Mucosa of stomach (tissue), 1 donor: Measurements from ENCODE around the gene TRIM29.
"Not testable (repeated sequence)": the region's sequence is repeated elsewhere in the genome, so short reads cannot be mapped to it uniquely, and the experiment has no call there.

Source experiments
- H3K27me3 ChIP-seq: one replicate; pipeline ENCODE4 v1.7.0; 2013; ENCODE audit warnings: mild to moderate bottlenecking, low read length; ENCODE audit not compliant: control insufficient read depth, insufficient read depth
- H3K36me3 ChIP-seq: one replicate; pipeline ENCODE4 v1.7.0; 2013; ENCODE audit warnings: low read length; ENCODE audit not compliant: control insufficient read depth, insufficient read depth
- H3K4me1 ChIP-seq: one replicate; pipeline ENCODE4 v1.7.0; 2013; ENCODE audit warnings: mild to moderate bottlenecking, low read length; ENCODE audit not compliant: control insufficient read depth, insufficient read depth
- H3K4me3 ChIP-seq: one replicate; pipeline ENCODE4 v1.7.0; 2013; ENCODE audit warnings: low read length
- H3K9ac ChIP-seq: one replicate; pipeline ENCODE4 v1.7.0; 2013; ENCODE audit warnings: mild to moderate bottlenecking, low read length, moderate library complexity
- H3K9me3 ChIP-seq: one replicate; pipeline ENCODE4 v1.7.0; 2013; ENCODE audit warnings: mild to moderate bottlenecking, low read length, moderate library complexity; ENCODE audit not compliant: control insufficient read depth
- donor health status: Pancreatic carcinoma.

Gene TRIM29

GRCh38 chr11:120143472-120143871, 5.6 kb upstream of the TRIM29 start:
- H3K36me3 ChIP-seq, H3K9me3 ChIP-seq, H3K9ac ChIP-seq, H3K4me1 ChIP-seq, H3K4me3 ChIP-seq: not testable (repeated sequence)
- H3K27me3 ChIP-seq: peaks cover 35% of the 10 kb centered on the region

- H3K27me3 ChIP-seq: peaks cover 29% of the 10 kb centered on the region
- no peaks in the 10 kb centered on the region for H3K36me3 ChIP-seq
- H3K4me3 ChIP-seq: no peak overlapping the region
- H3K9ac ChIP-seq: no peak overlapping the region
- H3K9me3 ChIP-seq: no peaks in the 10 kb centered on the region
- H3K4me1 ChIP-seq: peaks cover 10% of the 10 kb centered on the region
These were observed 4.7 kb upstream of the TRIM29 start for GRCh38 chr11:120142441-120143100.

DNA sequence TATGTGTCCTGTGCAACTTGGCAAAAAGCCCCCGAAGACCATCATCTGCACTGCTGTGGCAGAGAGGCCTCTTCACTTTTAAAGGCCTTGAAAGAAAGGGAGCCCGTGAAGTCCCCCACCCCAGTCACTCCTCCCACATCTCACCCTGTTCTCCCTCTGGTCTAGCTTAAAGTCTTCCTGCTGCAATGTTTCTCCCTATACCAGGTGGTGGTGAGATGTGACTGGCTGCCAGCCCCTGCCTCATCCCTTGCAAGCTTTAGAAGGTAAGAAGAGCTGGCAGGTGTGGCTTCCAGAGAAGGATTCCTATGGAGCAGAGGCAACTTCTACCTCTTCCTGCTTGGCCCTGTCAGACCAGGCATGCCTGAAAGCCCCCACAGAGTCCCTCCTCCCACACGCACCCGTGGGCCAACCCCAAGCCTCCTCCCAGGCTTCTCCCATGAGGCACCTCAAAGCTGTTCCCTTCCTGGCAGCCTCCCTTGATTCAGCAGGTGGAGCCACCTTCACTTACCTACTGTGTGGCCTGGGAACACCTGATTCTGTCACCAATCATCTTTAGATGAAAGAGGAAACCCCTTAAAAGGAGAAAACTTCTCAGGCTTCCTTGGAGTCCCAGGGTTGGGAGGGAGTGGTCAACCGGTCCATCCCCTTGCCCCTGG, 4.0 kb upstream of the TRIM29 start:
- peaks cover 11% of the 10 kb centered on the region for H3K4me1 ChIP-seq
- no peaks in the 10 kb centered on the region for H3K9me3 ChIP-seq
- H3K9ac ChIP-seq: no peak overlapping the region
- H3K36me3 ChIP-seq: no peaks in the 10 kb centered on the region
- no peak overlapping the region for H3K4me3 ChIP-seq
- H3K27me3 ChIP-seq: peaks cover 25% of the 10 kb centered on the region

DNA sequence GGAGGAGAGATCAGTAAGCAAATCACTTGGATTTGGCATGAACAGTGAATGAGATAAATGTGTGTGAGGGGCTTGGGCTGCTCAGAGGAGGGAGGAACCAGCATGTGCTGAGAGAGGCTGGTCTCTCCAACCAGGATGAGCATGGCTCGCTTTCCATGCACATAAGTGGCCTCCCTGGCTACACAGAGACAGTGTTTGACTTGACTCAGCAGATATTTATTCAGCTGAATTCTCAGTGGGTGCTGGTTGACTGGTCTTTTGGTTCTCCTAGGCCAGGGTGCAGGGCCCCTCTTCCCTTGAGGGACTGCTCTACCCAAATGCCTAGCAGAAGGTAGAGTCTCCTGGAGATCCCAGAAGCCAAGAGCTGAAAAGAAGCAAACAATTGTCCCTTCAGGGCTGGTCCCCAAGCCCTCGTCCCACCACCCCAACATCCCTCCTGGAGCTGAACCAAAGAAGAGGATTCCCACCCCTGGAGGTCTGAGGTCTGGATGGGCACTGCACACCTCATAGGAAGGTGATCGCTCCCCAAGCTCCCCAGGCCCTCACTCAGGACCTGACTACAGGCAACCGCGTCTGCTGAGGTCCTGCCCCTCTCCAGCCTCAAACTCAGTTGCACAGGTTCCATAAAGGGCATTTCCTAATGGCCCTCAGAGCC, 3.3 kb upstream of the TRIM29 start:
- H3K36me3 ChIP-seq: no peaks in the 10 kb centered on the region
- H3K27me3 ChIP-seq: peaks cover 20% of the 10 kb centered on the region
- H3K9ac ChIP-seq: no peak overlapping the region
- H3K4me1 ChIP-seq: peaks cover 11% of the 10 kb centered on the region
- no peaks in the 10 kb centered on the region for H3K9me3 ChIP-seq
- no peak overlapping the region for H3K4me3 ChIP-seq

DNA sequence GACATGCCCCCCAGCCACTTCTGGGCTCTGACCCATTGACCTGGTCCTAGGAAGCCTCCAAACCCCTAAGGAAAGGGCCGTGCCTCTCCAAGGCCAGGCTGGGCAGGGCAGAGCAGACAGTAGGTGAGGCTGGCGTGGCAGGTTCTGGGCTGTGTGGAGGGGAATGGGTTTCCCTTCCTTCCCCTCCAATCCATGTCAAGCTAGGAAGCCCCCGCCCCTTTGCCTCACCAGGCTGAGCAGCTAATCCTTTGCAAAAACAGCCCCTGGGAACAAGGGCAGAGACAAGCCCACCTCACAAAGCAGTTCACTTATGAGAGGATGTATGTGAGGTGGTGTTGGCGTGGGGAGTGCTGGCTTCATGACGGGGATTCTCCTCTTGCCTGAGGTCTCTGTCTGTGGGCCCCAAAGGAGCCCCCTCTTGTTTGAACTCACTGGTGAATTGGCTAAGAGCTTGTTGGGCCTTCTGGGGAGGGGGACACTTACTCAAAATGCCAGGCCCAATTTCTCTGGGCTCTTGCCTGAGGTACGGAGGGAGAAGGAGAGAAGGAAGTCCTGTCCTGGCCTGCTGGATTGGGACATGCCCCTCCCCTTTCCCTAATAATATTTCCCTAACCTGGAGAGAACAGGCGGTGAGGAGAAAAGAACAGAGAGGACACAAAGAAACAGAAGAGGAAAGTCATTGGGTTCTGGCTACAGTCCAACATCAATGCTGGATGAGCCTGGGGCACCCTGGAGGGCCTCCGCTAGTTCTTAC, 1.6 kb upstream of the TRIM29 start:
- Histone ChIP-seq H3K27me3 (peaks cover 9% of the 10 kb centered on the region), H3K36me3 (no peaks in the 10 kb centered on the region), H3K9me3 (no peaks in the 10 kb centered on the region), H3K9ac (no peak overlapping the region), H3K4me3 (no peak overlapping the region), H3K4me1 (peaks cover 11% of the 10 kb centered on the region)

GRCh38 chr11:120137187-120137610, 714 bp downstream of the TRIM29 start:
- no peaks in the 10 kb centered on the region for H3K9me3 ChIP-seq

GRCh38 chr11:120136356-120136755, 1.6 kb downstream of the TRIM29 start:
- H3K9me3 ChIP-seq: no peaks in the 10 kb centered on the region
- H3K4me1 ChIP-seq: peaks cover 16% of the 10 kb centered on the region
- no peak overlapping the region for H3K4me3 ChIP-seq
- H3K9ac ChIP-seq: no peak overlapping the region
- no peaks in the 10 kb centered on the region for H3K27me3 ChIP-seq
- no peaks in the 10 kb centered on the region for H3K36me3 ChIP-seq

More at GRCh38 chr11:120137187-120137610, 714 bp downstream of the TRIM29 start:
- H3K36me3 ChIP-seq: no peaks in the 10 kb centered on the region
- no peaks in the 10 kb centered on the region for H3K27me3 ChIP-seq
- no peak overlapping the region for H3K4me3 ChIP-seq
- H3K4me1 ChIP-seq: peaks cover 14% of the 10 kb centered on the region
- no peak overlapping the region for H3K9ac ChIP-seq

GRCh38 chr11:120135838-120136237, 2.1 kb downstream of the TRIM29 start:
- Histone ChIP-seq H3K4me1 (peaks cover 13% of the 10 kb centered on the region), H3K9me3 (no peaks in the 10 kb centered on the region), H3K27me3 (no peaks in the 10 kb centered on the region), H3K36me3 (no peaks in the 10 kb centered on the region), H3K4me3 (no peak overlapping the region), H3K9ac (no peak overlapping the region)

- Histone ChIP-seq H3K27me3 (no peaks in the 10 kb centered on the region), H3K4me3 (no peak overlapping the region), H3K9me3 (no peaks in the 10 kb centered on the region)
These were observed 3.0 kb downstream of the TRIM29 start for GRCh38 chr11:120134931-120135228.

DNA sequence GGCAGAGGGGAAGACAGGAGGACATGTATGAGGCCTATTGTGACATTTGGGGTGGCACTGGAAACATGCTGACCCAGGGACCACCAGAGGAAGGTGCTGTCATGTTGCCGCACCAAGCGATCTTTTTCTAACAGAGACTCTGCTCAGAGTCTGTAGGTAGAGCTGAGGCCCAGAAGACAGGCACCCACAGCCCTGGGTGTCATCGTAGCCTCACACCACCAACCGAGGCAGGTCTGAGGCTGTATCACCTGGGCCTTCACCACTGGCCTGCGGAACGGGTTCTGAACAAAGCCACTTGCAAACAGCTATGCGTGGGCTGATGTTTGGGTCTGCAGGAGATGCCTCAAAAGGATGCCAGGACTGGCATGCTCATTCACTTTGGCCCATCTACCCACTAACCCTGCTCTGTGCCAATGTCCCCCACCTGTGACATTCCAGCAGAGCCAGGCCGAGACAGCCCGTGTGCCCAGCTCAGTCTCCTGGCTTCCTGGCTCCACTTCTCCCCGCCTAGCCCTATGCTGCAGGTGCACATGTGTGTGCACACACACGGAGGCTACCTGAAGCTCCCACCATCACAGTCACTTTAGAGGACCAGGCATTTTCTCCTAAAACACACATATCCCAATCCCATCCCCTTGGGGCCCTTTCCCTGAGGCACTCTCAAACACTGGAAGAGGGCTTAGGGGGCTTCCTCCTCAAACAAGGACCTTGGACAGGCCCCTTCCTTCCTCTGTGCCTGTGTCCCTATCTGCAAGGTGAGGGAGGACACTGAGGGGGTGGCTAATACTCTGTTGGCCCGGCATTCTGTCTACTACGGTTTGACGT, 3.6 kb downstream of the TRIM29 start:
- H3K4me3 ChIP-seq: no peak overlapping the region
- no peaks in the 10 kb centered on the region for H3K9me3 ChIP-seq
- H3K9ac ChIP-seq: no peak overlapping the region
- no peaks in the 10 kb centered on the region for H3K36me3 ChIP-seq
- no peaks in the 10 kb centered on the region for H3K27me3 ChIP-seq
- peaks cover 15% of the 10 kb centered on the region for H3K4me1 ChIP-seq

More at GRCh38 chr11:120134931-120135228, 3.0 kb downstream of the TRIM29 start:
- Histone ChIP-seq H3K36me3 (no peaks in the 10 kb centered on the region), H3K9ac (no peak overlapping the region), H3K4me1 (peaks cover 13% of the 10 kb centered on the region)

DNA sequence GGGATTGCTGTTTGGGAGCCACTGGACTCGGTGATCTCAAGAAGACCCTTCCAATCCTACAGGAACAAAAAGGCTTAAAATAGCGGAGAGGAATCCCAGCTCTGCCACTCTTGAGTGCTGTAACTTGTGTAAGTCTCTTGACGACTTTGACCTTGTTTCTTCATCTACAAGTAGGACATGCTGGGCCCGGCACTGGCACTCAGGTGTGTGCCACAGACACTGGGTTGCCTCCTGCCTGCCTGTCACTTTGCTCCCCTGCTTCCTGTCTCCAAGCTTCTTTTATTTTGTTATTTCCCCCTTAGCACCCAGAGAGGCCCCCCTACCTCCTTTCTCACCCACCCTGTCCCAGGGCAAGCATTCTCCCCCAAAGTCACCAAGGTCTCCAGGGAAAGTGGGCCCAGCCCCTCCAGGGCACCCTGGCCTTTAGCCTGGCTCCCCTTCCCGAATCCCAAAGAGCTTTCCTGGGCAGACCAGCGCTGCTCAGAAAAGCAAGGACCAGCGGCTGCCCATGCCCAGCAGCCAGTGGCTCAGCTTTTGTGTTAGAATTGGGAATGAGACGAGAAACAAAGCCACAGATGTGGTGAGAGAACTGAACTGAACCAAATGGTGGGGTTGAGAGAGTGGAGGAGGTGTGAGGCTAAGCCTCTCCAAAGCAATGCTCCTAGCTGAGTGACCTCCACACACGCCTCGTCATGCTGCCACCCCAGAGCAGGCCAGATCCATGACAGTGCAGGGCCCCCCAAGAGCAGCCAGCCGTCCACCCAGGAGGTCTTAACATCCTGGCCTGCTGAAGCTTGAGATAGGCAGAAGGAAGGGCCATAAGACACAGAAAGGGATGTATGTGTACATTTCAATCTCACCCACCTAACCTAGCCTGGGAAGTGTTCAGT, 4.5 kb downstream of the TRIM29 start:
- no peaks in the 10 kb centered on the region for H3K27me3 ChIP-seq
- no peak overlapping the region for H3K9ac ChIP-seq
- no peaks in the 10 kb centered on the region for H3K36me3 ChIP-seq
- H3K4me1 ChIP-seq: peaks cover 23% of the 10 kb centered on the region
- no peaks in the 10 kb centered on the region for H3K9me3 ChIP-seq
- no peak overlapping the region for H3K4me3 ChIP-seq
